ENCODE measurements around the gene EPB41L4B.

Gene EPB41L4B

GRCh38 chr9:109319626-109320241 is 1.1 kb downstream of the EPB41L4B start:
- no peak for DNase-seq

GRCh38 chr9:109319017-109319625 is 1.7 kb downstream of the EPB41L4B start:
- no peak for DNase-seq

- DNase-seq, result no peak
Measured at GRCh38 chr9:109317979-109318741, 2.7 kb downstream of the EPB41L4B start.

GRCh38 chr9:109317311-109317978 is 3.4 kb downstream of the EPB41L4B start:
- no peak for DNase-seq

- no peak for DNase-seq
Measured at GRCh38 chr9:109316207-109316640, 4.6 kb downstream of the EPB41L4B start.

GRCh38 chr9:109315480-109316206 is 5.2 kb downstream of the EPB41L4B start:
- no peak for DNase-seq

- no peak for DNase-seq
Measured at GRCh38 chr9:109314011-109314531, 6.8 kb downstream of the EPB41L4B start.

GRCh38 chr9:109313351-109313750 is 7.5 kb downstream of the EPB41L4B start:
- DNase-seq, result no peak

GRCh38 chr9:109312783-109313182 is 8.1 kb downstream of the EPB41L4B start:
- DNase-seq, result no peak

- no peak for DNase-seq
Measured at GRCh38 chr9:109311731-109312130, 9.1 kb downstream of the EPB41L4B start.

GRCh38 chr9:109311286-109311685 is 9.6 kb downstream of the EPB41L4B start:
- DNase-seq, result no peak

- no peak for DNase-seq
Measured at GRCh38 chr9:109310486-109310901, 10.4 kb downstream of the EPB41L4B start.

GRCh38 chr9:109309282-109309681 is 11.6 kb downstream of the EPB41L4B start:
- no peak for DNase-seq

- DNase-seq, result no peak
Measured at GRCh38 chr9:109307380-109308240, 13.2 kb downstream of the EPB41L4B start.

- DNase-seq, result no peak
Measured at GRCh38 chr9:109305801-109306200, 15.1 kb downstream of the EPB41L4B start.

- DNase-seq, result no peak
Measured at GRCh38 chr9:109304347-109304746, 16.5 kb downstream of the EPB41L4B start.

GRCh38 chr9:109303900-109304299 is 17.0 kb downstream of the EPB41L4B start:
- DNase-seq, result no peak

- no peak for DNase-seq
Measured at GRCh38 chr9:109302606-109303005, 18.3 kb downstream of the EPB41L4B start.

- no peak for DNase-seq
Measured at GRCh38 chr9:109301012-109301411, 19.8 kb downstream of the EPB41L4B start.

- no peak for DNase-seq
Measured at GRCh38 chr9:109299891-109300290, 21.0 kb downstream of the EPB41L4B start.

- DNase-seq, result no peak
Measured at GRCh38 chr9:109297899-109298298, 23.0 kb downstream of the EPB41L4B start.
